IMR-90 (cell line): ENCODE results near the gene C6orf141. TPM values are rescaled to one million over a fixed set of nuclear protein-coding genes. Genes with fewer than 3 reads are reported as not detected.

Experiments
- ATAC-seq: fragments of 200-7000 bp; cut with Tn5 transposase; 2 replicates; pipeline ENCODE4 v1.9.1; 2020; ENCODE audit warnings: low read depth, mild to moderate bottlenecking, moderate library complexity
- BruUV-seq: library from RNA; stranded (reverse); fragments of 400-500 nt; replicated peaks from 2 replicates; lab custom pipeline; 2021; lab: Mats Ljungman, UMichigan
- CTCF ChIA-PET: fragments of 300-600 bp; formaldehyde crosslinking; extraction: SDS; loops from one replicate; lab custom pipeline; 2021; ENCODE audit warnings: antibody characterized with exemption; lab: Yijun Ruan, JAX
- POLR2A ChIA-PET: fragments of 300-600 bp; sonication (Branson Sonifier 250); formaldehyde crosslinking; loops from one replicate; lab custom pipeline; 2022; ENCODE audit warnings: antibody characterized with exemption; ENCODE audit not compliant: unreplicated experiment; lab: Charles Lee
- DNase-seq: peaks from one replicate; pipeline ENCODE4 v3.0.0; 2013
- H2AFZ ChIP-seq: replicated peaks from 2 replicates; pipeline ENCODE3; 2013; ENCODE audit warnings: low read length, mild to moderate bottlenecking; ENCODE audit not compliant: poor library complexity
- H2AK5ac ChIP-seq: 2 replicates; pipeline ENCODE4 v1.6.1; 2013; ENCODE audit warnings: low read depth, low read length, inconsistent platforms
- H2AK9ac ChIP-seq: replicated peaks from 2 replicates; pipeline ENCODE3; 2013; ENCODE audit warnings: mild to moderate bottlenecking, low read depth, low read length, moderate library complexity; ENCODE audit not compliant: poor library complexity
- H2BK120ac ChIP-seq: 2 replicates; pipeline ENCODE4 v1.6.1; 2013; ENCODE audit warnings: low read depth, low read length, inconsistent platforms
- H2BK15ac ChIP-seq: 3 replicates; pipeline ENCODE4 v1.6.1; 2013; ENCODE audit warnings: low read depth, low read length, inconsistent platforms
- H2BK20ac ChIP-seq: 2 replicates; pipeline ENCODE4 v1.6.1; 2013; ENCODE audit warnings: low read depth, mild to moderate bottlenecking, inconsistent platforms, low read length, moderate library complexity
- H2BK5ac ChIP-seq: 2 replicates; pipeline ENCODE4 v1.6.1; 2013; ENCODE audit warnings: mild to moderate bottlenecking, low read depth, low read length, inconsistent platforms; ENCODE audit not compliant: poor library complexity, severe bottlenecking
- H3K14ac ChIP-seq: replicated peaks from 2 replicates; pipeline ENCODE4 v1.6.1; 2013; ENCODE audit warnings: low read depth, low read length, inconsistent platforms
- H3K18ac ChIP-seq: 2 replicates; pipeline ENCODE4 v1.6.1; 2013; ENCODE audit warnings: low read depth, low read length, control low read depth
- H3K23ac ChIP-seq: 2 replicates; pipeline ENCODE4 v1.6.1; 2013; ENCODE audit warnings: low read depth, low read length, inconsistent platforms
- H3K27ac ChIP-seq: 2 replicates; pipeline ENCODE4 v1.5.1; 2013; ENCODE audit warnings: mild to moderate bottlenecking, control low read depth, low read length; ENCODE audit not compliant: insufficient read depth
- H3K27me3 ChIP-seq: 2 replicates; pipeline ENCODE4 v1.6.1; 2013; ENCODE audit warnings: low read length; ENCODE audit not compliant: control insufficient read depth, insufficient read depth
- H3K36me3 ChIP-seq: 2 replicates; pipeline ENCODE4 v1.6.1; 2013; ENCODE audit warnings: low read length, mixed read lengths; ENCODE audit not compliant: control insufficient read depth, insufficient read depth
- H3K4ac ChIP-seq: 2 replicates; pipeline ENCODE4 v1.6.1; 2013; ENCODE audit warnings: low read depth, low read length, inconsistent platforms
- H3K4me1 ChIP-seq: 2 replicates; pipeline ENCODE4 v1.6.1; 2013; ENCODE audit warnings: low read length, mixed read lengths; ENCODE audit not compliant: control insufficient read depth, insufficient read depth
- H3K4me2 ChIP-seq: 2 replicates; pipeline ENCODE4 v1.6.1; 2013; ENCODE audit warnings: low read depth, mild to moderate bottlenecking, control low read depth, low read length, moderate library complexity
- H3K4me3 ChIP-seq: 2 replicates; pipeline ENCODE4 v1.5.1; 2013; ENCODE audit warnings: low read depth, mild to moderate bottlenecking, control low read depth, low read length, moderate library complexity; ENCODE audit not compliant: insufficient read depth
- H3K56ac ChIP-seq: 2 replicates; pipeline ENCODE4 v1.6.1; 2013; ENCODE audit warnings: low read length, inconsistent platforms; ENCODE audit not compliant: insufficient read depth; ENCODE audit errors: extremely low read depth
- H3K79me1 ChIP-seq, 2 experiments: 2 replicates each; pipeline ENCODE4 v1.6.1; 2013; ENCODE audit warnings: low read length in 2 of 2, inconsistent platforms in 1 of 2, low read depth in 1 of 2
- H3K9ac ChIP-seq: 2 replicates; pipeline ENCODE4 v1.6.1; 2013; ENCODE audit warnings: low read depth, low read length, control low read depth
- H3K9me1 ChIP-seq: 2 replicates; pipeline ENCODE4 v1.6.1; 2013; ENCODE audit warnings: low read length, inconsistent platforms; ENCODE audit not compliant: insufficient read depth
- H3K9me3 ChIP-seq: 2 replicates; pipeline ENCODE4 v1.6.1; 2013; ENCODE audit warnings: low read length; ENCODE audit not compliant: control insufficient read depth, insufficient read depth
- H4K20me1 ChIP-seq: 2 replicates; pipeline ENCODE4 v1.6.1; 2013; ENCODE audit warnings: low read length, inconsistent platforms; ENCODE audit not compliant: insufficient read depth
- H4K5ac ChIP-seq: 2 replicates; pipeline ENCODE4 v1.6.1; 2013; ENCODE audit warnings: mild to moderate bottlenecking, low read depth, low read length, control low read depth
- H4K8ac ChIP-seq, 2 experiments: 2 replicates each; pipeline ENCODE4 v1.6.1; 2013; ENCODE audit warnings: low read depth in 2 of 2, low read length in 2 of 2, control low read depth in 1 of 2, inconsistent platforms in 1 of 2
- H4K91ac ChIP-seq: 2 replicates; pipeline ENCODE4 v1.6.1; 2013; ENCODE audit warnings: low read depth, low read length, inconsistent platforms; ENCODE audit not compliant: insufficient read depth
- BHLHE40 ChIP-seq: fragments of 150-350 bp; IDR thresholded peaks from 2 replicates; pipeline ENCODE4 v1.6.1; 2016; ENCODE audit warnings: mild to moderate bottlenecking, low read depth, low read length
- CEBPB ChIP-seq: IDR thresholded peaks from 2 replicates; pipeline ENCODE4 v1.6.1; 2012; ENCODE audit warnings: low read depth, low read length, improper control_type of control experiment
- CHD1 ChIP-seq: IDR thresholded peaks from 2 replicates; pipeline ENCODE4 v1.6.1; 2012; ENCODE audit warnings: low read depth, low read length, improper control_type of control experiment
- CTCF ChIP-seq: conservative IDR thresholded peaks from 2 replicates; pipeline ENCODE4 v1.5.1; 2012; ENCODE audit warnings: mild to moderate bottlenecking, low read depth, low read length, improper control_type of control experiment
- ELK1 ChIP-seq: fragments of 150-350 bp; IDR thresholded peaks from 2 replicates; pipeline ENCODE4 v1.6.1; 2016; ENCODE audit warnings: low read depth, mild to moderate bottlenecking, low read length, moderate library complexity, borderline replicate concordance
- FOS ChIP-seq: fragments of 150-350 bp; IDR thresholded peaks from 2 replicates; pipeline ENCODE4 v1.6.1; 2016; ENCODE audit warnings: low read depth, low read length
- MAZ ChIP-seq: IDR thresholded peaks from 2 replicates; pipeline ENCODE4 v1.6.1; 2012; ENCODE audit warnings: low read depth, mild to moderate bottlenecking, low read length, improper control_type of control experiment, moderate library complexity, borderline replicate concordance
- MXI1 ChIP-seq: IDR thresholded peaks from 2 replicates; pipeline ENCODE4 v1.6.1; 2012; ENCODE audit warnings: low read depth, mild to moderate bottlenecking, low read length, moderate library complexity, borderline replicate concordance
- NFE2L2 ChIP-seq: fragments of 150-350 bp; IDR thresholded peaks from 2 replicates; pipeline ENCODE4 v1.6.1; 2016; ENCODE audit warnings: low read depth, mild to moderate bottlenecking, low read length
- POLR2A ChIP-seq: IDR thresholded peaks from 2 replicates; pipeline ENCODE4 v1.6.1; 2012; ENCODE audit warnings: mild to moderate bottlenecking, low read depth, low read length
- RAD21 ChIP-seq: IDR thresholded peaks from 2 replicates; pipeline ENCODE4 v1.6.1; 2012; ENCODE audit warnings: low read length, improper control_type of control experiment
- RCOR1 ChIP-seq: IDR thresholded peaks from 2 replicates; pipeline ENCODE4 v1.6.1; 2012; ENCODE audit warnings: mild to moderate bottlenecking, low read length, improper control_type of control experiment; ENCODE audit not compliant: insufficient replicate concordance
- RFX5 ChIP-seq: IDR thresholded peaks from 2 replicates; pipeline ENCODE4 v1.8.0; 2012; ENCODE audit warnings: low read depth, mild to moderate bottlenecking, low read length, moderate library complexity
- SMC3 ChIP-seq: fragments of 150-350 bp; IDR thresholded peaks from 2 replicates; pipeline ENCODE4 v1.6.1; 2016; ENCODE audit warnings: low read depth, mild to moderate bottlenecking, antibody characterized with exemption, low read length, moderate library complexity
- USF2 ChIP-seq: fragments of 150-350 bp; IDR thresholded peaks from 2 replicates; pipeline ENCODE4 v1.6.1; 2017; ENCODE audit warnings: mild to moderate bottlenecking, antibody characterized with exemption, low read length, low read depth
- WGBS, 2 experiments: methylation state at CpG; one replicate each; pipeline versions ENCODE4 v1.1.5 to v1.1.7; 2013; ENCODE audit warnings: missing lambda C conversion rate in 2 of 2; ENCODE audit not compliant: insufficient read length in 1 of 2; ENCODE audit errors: extremely low coverage in 2 of 2; 5-methylcytosine and 5-hydroxymethylcytosine counted together
- dilution Hi-C: fragments of 300-500 bp; cut with HindIII; formaldehyde crosslinking; loops from one replicate; pipeline ENCODE4 v1.14.3; 2018; ENCODE audit warnings: low sequenced_read_pairs; ENCODE audit not compliant: unreplicated experiment
- in situ Hi-C: fragments of 300-500 bp; cut with MboI; formaldehyde crosslinking; loops from 3 replicates; pipeline ENCODE4 v1.14.3; 2019; ENCODE audit warnings: low sequenced_read_pairs, inconsistent platforms, mixed read lengths
- intact Hi-C: fragments of 100-400 bp; cut with micrococcal nuclease; formaldehyde crosslinking; loops from 2 replicates; pipeline ENCODE4 v1.10.0; 2022
- polyA plus RNA-seq, 3 experiments: library from polyadenylated mRNA; depleted of rRNA; stranded (reverse); fragments of >200 nt; gene quantifications; 2 replicates each; pipeline ENCODE4 v1.2.3, GENCODE V29; 2012; ENCODE audit warnings: low replicate concordance in 1 of 3
- total RNA-seq: library from RNA; depleted of rRNA; stranded (reverse); fragments of >200 nt; gene quantifications from 2 replicates; pipeline ENCODE4 v1.2.3, GENCODE V29; 2012

The C6orf141 gene
- total and polyA plus RNA-seq, 2 of the 4 experiments (the other 2 are of a cell fraction), result not detected

- no peak overlapping the region for H2AK5ac ChIP-seq
- no peak overlapping the region for H4K91ac ChIP-seq
- H3K18ac ChIP-seq, result no peak overlapping the region
- H3K23ac ChIP-seq, result no peak overlapping the region
- no peak overlapping the region for H4K5ac ChIP-seq
- dilution Hi-C loops (no loop called here), in situ Hi-C loops (loop anchor here (25.0 kb wide), 1 partner anchor 295 kb away; no protein-coding TSS in a partner anchor), intact Hi-C loops (no loop called here)
- no peaks in the 10 kb centered on the region for H3K4me1 ChIP-seq
- no peak overlapping the region for H2BK120ac ChIP-seq
- H2AK9ac ChIP-seq, result no peak overlapping the region
- ATAC-seq (no peak), DNase-seq (no peak)
- no peaks in the 10 kb centered on the region for H3K79me1 ChIP-seq
- H2BK15ac ChIP-seq, result no peak overlapping the region
- ChIA-PET CTCF (interaction anchor here (0.6 to 1.3 kb wide), 2 partner anchors 9 to 25 kb away, joined by 4 read pairs; no protein-coding TSS in a partner anchor), POLR2A (no interaction called here)
- H3K9me3 ChIP-seq, result no peaks in the 10 kb centered on the region
- H3K4me3 ChIP-seq, result no peak overlapping the region
- no TSS peak for BruUV-seq
- H3K4ac ChIP-seq, result no peak overlapping the region
- H2BK20ac ChIP-seq, result no peak overlapping the region
- no peaks in the 10 kb centered on the region for H3K36me3 ChIP-seq
- no peak overlapping the region for H3K4me2 ChIP-seq
- no peak overlapping the region for H3K27ac ChIP-seq
- H4K8ac ChIP-seq, result no peak overlapping the region
- H2AFZ ChIP-seq, result no peak overlapping the region
- H3K27me3 ChIP-seq, result no peaks in the 10 kb centered on the region
- WGBS, 2 experiments, result no CpG with 5 or more reads among the region's 3 CpGs
- no peak overlapping the region for H3K9ac ChIP-seq
- H2BK5ac ChIP-seq, result no peak overlapping the region
- no peak overlapping the region for H3K14ac ChIP-seq
- no peaks in the 10 kb centered on the region for H3K9me1 ChIP-seq
- H4K20me1 ChIP-seq, result no peaks in the 10 kb centered on the region
- TF ChIP-seq FOS, result no peak
- TF ChIP-seq SMC3, result no peak
- no peak for TF ChIP-seq CTCF
- no peak for TF ChIP-seq CEBPB
- TF ChIP-seq ELK1, result no peak
- TF ChIP-seq MAZ, result no peak
- no peak for TF ChIP-seq POLR2A
- no peak for TF ChIP-seq RAD21
- no peak for TF ChIP-seq CHD1
- no peak for TF ChIP-seq BHLHE40
- no peak for TF ChIP-seq NFE2L2
- TF ChIP-seq USF2, result no peak
- no peak for TF ChIP-seq MXI1
- TF ChIP-seq RFX5, result no peak
- no peak for TF ChIP-seq RCOR1
- no peak overlapping the region for H3K56ac ChIP-seq
Observed at GRCh38 chr6:49541936-49542335, 8.5 kb upstream of the C6orf141 start.
